Right lobe of liver (tissue), 6 donors: ENCODE measurements around the gene SMC1B. TPM values are rescaled to one million over a fixed set of nuclear protein-coding genes. Genes with fewer than 3 reads are reported as not detected.
"Not testable (repeated sequence)": the region's sequence is repeated elsewhere in the genome, so short reads cannot be mapped to it uniquely, and the experiment has no call there.

Experiments used
- ATAC-seq, 4 donors: fragments of 200-7000 bp; cut with Tn5 transposase; one replicate each; pipeline ENCODE4 v1.9.1; 2020; ENCODE audit warnings: mild to moderate bottlenecking in 4 of 4, moderate library complexity in 4 of 4
- DNase-seq, 3 donors: peaks; one replicate each; pipeline ENCODE4 v3.0.0-alpha.2; 2020
- H3K27ac ChIP-seq, 3 donors: fragments of 200-600 bp; one replicate each; pipeline ENCODE4 v1.8.0; 2022
- H3K27me3 ChIP-seq, 2 donors: fragments of 200-600 bp; one replicate each; pipeline ENCODE4 v1.8.0; 2022
- H3K36me3 ChIP-seq, 4 donors: fragments of 200-600 bp; sonication (generic) in 1 of 4; one replicate each; pipeline versions ENCODE4 v1.5.1 to v1.8.0; 2017 to 2022; ENCODE audit warnings: control low read depth in 1 of 4
- H3K4me1 ChIP-seq, 4 donors: fragments of 200-600 bp; sonication (generic) in 1 of 4; one replicate each; pipeline versions ENCODE4 v1.5.1 to v1.8.0; 2017 to 2022; ENCODE audit warnings: control low read depth in 1 of 4
- H3K4me3 ChIP-seq, 3 donors: fragments of 200-600 bp; one replicate each; pipeline ENCODE4 v1.8.0; 2022
- H3K9me3 ChIP-seq, 4 donors: fragments of 200-600 bp; sonication (generic) in 1 of 4; one replicate each; pipeline versions ENCODE4 v1.5.1 to v1.8.0; 2017 to 2022; ENCODE audit warnings: control low read depth in 1 of 4
- POLR2A ChIP-seq: fragments of 450-650 bp; IDR thresholded peaks from one replicate; pipeline ENCODE4 v1.6.1; 2017; ENCODE audit warnings: antibody characterized with exemption, mild to moderate bottlenecking
- WGBS: methylation state at CpG from one replicate; pipeline ENCODE4 v1.1.6; 2018; ENCODE audit warnings: low coverage, low lambda C conversion rate; ENCODE audit not compliant: insufficient coverage; ENCODE audit errors: missing lambda C conversion rate; 5-methylcytosine and 5-hydroxymethylcytosine counted together
- intact Hi-C, 2 donors: fragments of 100-400 bp; cut with DNase I; formaldehyde crosslinking; loops; one replicate each; pipeline versions ENCODE4 v1.11.2 to v1.14.1; 2022
- total RNA-seq, 6 experiments: library from RNA; depleted of rRNA in 2 of 6; stranded (reverse); fragments of >200 nt in 2 of 6; fragmentation: NEBNext Ultra II Directional in 3 of 6; extraction: Animal tissue kit (Norgen Biotek cat#: 25700) in 3 of 6; gene quantifications; one replicate each; pipeline versions ENCODE4 v1.1.0 to v1.2.4, GENCODE V29; 2016 to 2023
- TF ChIP-seq, protein P1 (sequence below), 4 donors: fragments of 200-600 bp in 3 of 4; fragments of 450-650 bp in 1 of 4; IDR thresholded peaks; one replicate each; pipeline versions ENCODE4 v1.5.1 to v1.8.0; 2016 to 2022; ENCODE audit warnings: antibody characterized with exemption in 4 of 4, mild to moderate bottlenecking in 2 of 4
- donor health status: DM: no; HTN: yes; CAD: no.
- donor health status: DM: no; HTN: no; CAD: no.
- donor health status: DM: no; HTN: no; CAD: no.
- donor health status: DM: no; HTN: yes; CAD: no.
- donor health status: DM: no; HTN: yes; CAD: no.

The SMC1B gene
- total RNA-seq, 6 experiments from 2014 or later: not detected

DNA sequence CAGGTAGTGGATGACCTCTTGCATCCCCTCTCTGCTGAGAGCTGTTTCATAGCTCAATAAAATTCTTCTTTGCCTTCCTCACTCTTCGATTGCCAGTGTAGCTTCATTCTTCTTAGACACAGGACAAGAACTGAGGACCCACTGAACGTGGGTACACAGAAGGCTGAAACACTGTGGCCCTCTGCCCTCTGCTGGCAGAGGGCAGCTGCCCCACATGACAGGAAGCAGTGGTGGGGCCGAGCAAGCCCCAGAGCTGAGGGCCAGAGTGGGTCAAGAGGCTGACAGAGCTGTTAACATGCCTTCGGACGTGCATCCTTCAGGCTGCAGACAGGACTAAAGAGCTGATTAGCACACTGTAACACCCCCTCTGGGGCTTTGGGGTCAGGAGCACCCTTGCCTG, 15.6 kb downstream of the SMC1B start:
- H3K4me1 ChIP-seq: no peaks in the 10 kb centered on the region
- DNase-seq: no peak
- ATAC-seq: peak in 3 of 4 donors; percentile 31 to 44 (median 33)
- no peak overlapping the region for H3K4me3 ChIP-seq
- 81% methylated on average over 4 of the region's 5 CpGs for WGBS
- no peaks in the 10 kb centered on the region for H3K27me3 ChIP-seq
- H3K27ac ChIP-seq: no peak overlapping the region
- intact Hi-C loops: no loop called here
- H3K9me3 ChIP-seq: no peaks in the 10 kb centered on the region
- no peak for TF ChIP-seq POLR2A
- TF ChIP-seq, protein P1, sequence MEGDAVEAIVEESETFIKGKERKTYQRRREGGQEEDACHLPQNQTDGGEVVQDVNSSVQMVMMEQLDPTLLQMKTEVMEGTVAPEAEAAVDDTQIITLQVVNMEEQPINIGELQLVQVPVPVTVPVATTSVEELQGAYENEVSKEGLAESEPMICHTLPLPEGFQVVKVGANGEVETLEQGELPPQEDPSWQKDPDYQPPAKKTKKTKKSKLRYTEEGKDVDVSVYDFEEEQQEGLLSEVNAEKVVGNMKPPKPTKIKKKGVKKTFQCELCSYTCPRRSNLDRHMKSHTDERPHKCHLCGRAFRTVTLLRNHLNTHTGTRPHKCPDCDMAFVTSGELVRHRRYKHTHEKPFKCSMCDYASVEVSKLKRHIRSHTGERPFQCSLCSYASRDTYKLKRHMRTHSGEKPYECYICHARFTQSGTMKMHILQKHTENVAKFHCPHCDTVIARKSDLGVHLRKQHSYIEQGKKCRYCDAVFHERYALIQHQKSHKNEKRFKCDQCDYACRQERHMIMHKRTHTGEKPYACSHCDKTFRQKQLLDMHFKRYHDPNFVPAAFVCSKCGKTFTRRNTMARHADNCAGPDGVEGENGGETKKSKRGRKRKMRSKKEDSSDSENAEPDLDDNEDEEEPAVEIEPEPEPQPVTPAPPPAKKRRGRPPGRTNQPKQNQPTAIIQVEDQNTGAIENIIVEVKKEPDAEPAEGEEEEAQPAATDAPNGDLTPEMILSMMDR (IDR thresholded peaks at IDR 0.05): peak in 2 of 4 donors; percentile 15 to 18
- no peaks in the 10 kb centered on the region for H3K36me3 ChIP-seq

DNA sequence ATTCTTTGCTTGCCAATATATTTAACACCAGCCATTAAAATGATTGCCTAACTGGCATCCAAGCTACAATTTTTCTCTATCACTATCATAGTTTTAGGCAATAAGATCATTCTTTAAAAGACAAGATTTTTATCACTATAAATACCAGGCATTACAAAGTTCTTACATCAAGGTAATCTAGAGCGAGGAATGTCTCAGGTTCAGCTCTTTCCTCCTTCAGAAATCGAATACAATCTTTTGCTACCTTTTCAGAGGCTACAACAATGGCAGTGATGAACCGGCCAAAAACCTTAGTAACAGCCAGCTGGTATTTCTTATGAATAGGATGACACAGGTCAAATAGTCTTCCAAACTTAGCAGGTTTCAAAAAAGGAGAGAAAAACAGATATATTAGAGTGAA, 23.9 kb downstream of the SMC1B start:
- no peak for TF ChIP-seq POLR2A
- TF ChIP-seq, protein P1 (IDR thresholded peaks at IDR 0.05): no peak
- H3K9me3 ChIP-seq: no peaks in the 10 kb centered on the region
- ATAC-seq (no peak), DNase-seq (no peak)
- intact Hi-C loops: no loop called here
- H3K27ac ChIP-seq: no peak overlapping the region
- no peaks in the 10 kb centered on the region for H3K4me1 ChIP-seq
- no peaks in the 10 kb centered on the region for H3K27me3 ChIP-seq
- no peak overlapping the region for H3K4me3 ChIP-seq
- H3K36me3 ChIP-seq: no peaks in the 10 kb centered on the region
- WGBS: 82% methylated on average over 3 of the region's 3 CpGs

DNA sequence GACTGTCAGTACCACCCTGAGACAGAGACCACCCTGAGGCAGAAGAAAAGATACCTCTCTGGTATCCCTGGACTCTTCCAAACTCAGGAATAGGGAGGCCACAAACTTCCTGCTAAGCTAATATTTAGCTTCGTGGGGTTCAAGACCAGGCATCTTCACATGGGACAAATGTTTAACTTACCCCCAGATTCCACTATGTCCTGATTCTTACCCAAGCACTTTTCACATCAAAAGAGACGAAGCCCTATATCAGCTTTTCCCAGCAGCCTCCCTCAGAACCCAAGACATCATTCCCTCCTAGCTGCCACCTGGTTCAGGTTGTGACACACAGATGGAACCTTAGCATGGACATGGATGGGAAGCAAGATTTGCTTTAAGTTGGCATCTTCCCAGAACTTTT, 32.1 kb downstream of the SMC1B start:
- 100% methylated on average over 2 of the region's 2 CpGs for WGBS

DNA sequence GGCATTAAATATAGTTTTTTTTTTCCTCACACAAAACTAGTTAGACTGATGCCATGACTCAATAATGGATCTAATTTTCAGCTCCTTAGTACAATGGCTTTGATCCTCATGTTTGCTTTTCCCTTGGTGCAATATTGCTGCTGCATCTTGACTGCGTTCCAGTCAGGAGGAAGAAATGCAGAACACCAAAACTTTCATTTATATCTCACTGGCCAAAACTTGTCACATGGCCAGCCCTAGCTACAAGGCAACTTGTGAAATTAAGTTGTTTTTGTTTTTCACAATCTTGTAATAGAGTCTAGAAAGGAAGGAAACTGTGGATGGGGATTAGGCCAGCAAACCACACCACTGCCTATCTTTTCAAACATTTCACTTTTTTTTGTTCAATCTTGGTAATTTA, 36.7 kb downstream of the SMC1B start:
- intact Hi-C loops: no loop called here
- H3K27ac ChIP-seq: no peak overlapping the region
- no peaks in the 10 kb centered on the region for H3K9me3 ChIP-seq
- 53% methylated on average over 1 of the region's 1 CpG for WGBS
- no peak for TF ChIP-seq POLR2A
- TF ChIP-seq, protein P1 (IDR thresholded peaks at IDR 0.05): no peak
- no peak overlapping the region for H3K4me3 ChIP-seq
- no peaks in the 10 kb centered on the region for H3K36me3 ChIP-seq
- ATAC-seq (peak in 1 of 4 donors; percentile 37), DNase-seq (no peak)
- H3K27me3 ChIP-seq: no peaks in the 10 kb centered on the region
- no peaks in the 10 kb centered on the region for H3K4me1 ChIP-seq

More for the DNA sequence above, 32.1 kb downstream of the SMC1B start:
- no peak for TF ChIP-seq POLR2A
- TF ChIP-seq, protein P1 (IDR thresholded peaks at IDR 0.05): no peak
- no peak overlapping the region for H3K4me3 ChIP-seq
- H3K9me3 ChIP-seq: no peaks in the 10 kb centered on the region
- intact Hi-C loops: no loop called here
- DNase-seq: no peak
- no peaks in the 10 kb centered on the region for H3K4me1 ChIP-seq
- no peak overlapping the region for H3K27ac ChIP-seq
- ATAC-seq: no peak
- no peaks in the 10 kb centered on the region for H3K36me3 ChIP-seq
- H3K27me3 ChIP-seq: no peaks in the 10 kb centered on the region

DNA sequence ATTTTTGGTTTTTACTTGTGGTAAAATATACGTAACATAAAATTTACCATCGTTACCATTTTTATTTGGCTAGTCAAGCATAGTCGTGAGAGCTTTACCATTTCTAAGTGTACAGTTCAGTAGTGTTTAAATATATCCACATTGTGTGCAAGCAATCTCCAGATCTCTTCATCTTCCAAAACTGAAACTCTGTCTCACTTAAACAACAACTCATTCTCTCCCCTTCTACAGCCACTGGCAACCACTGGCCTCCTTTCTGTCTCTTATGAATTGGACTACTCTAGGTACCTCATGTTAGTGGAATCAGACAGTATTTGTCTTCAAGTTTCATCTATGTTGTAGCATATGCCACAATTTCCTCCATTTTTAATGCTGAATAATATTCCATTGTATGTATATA, 37.4 kb downstream of the SMC1B start:
- Histone ChIP-seq H3K27me3 (no peaks in the 10 kb centered on the region), H3K4me3 (no peak overlapping the region), H3K4me1 (no peaks in the 10 kb centered on the region), H3K36me3 (no peaks in the 10 kb centered on the region), H3K27ac (no peak overlapping the region), H3K9me3 (no peaks in the 10 kb centered on the region)
- intact Hi-C loops: no loop called here
- no peak for ATAC-seq
- DNase-seq: no peak
- WGBS: 97% methylated on average over 3 of the region's 3 CpGs
- TF ChIP-seq, protein P1 (IDR thresholded peaks at IDR 0.05): no peak
- TF ChIP-seq POLR2A: no peak

DNA sequence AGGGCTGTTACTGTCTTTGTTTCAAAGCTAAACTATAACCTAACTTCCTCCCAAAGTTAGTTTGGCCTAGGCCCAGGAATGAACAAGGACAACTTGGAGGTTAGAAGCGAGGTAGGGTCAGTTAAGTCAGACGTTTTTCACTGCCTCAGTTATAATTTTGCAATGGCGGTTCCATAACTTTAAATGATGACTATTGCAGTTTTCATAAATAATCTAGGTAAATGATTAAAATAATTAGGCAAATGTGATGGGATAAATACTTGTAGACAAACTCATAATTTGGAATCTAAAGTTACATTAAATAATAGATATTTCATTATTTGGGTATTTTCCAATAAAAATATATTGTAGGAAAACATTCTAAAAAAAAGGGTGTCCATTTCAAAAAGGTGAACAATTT, 39.8 kb downstream of the SMC1B start:
- H3K9me3 ChIP-seq, DNase-seq, H3K27me3 ChIP-seq, intact Hi-C loops, H3K4me3 ChIP-seq, ATAC-seq, H3K27ac ChIP-seq, H3K36me3 ChIP-seq, H3K4me1 ChIP-seq: not testable (repeated sequence)
- WGBS: 87% methylated on average over 3 of the region's 3 CpGs
